PC-9 (cell line): Measurements from ENCODE around the gene UNC13C. TPM values are rescaled to one million over a fixed set of nuclear protein-coding genes. Genes with fewer than 3 reads are reported as not detected.

ENCODE experiments used
- BruUV-seq: library from RNA; stranded (reverse); fragments of 400-500 nt; replicated peaks from 2 replicates; lab custom pipeline; 2021; lab: Mats Ljungman, UMichigan
- CTCF ChIA-PET: fragments of 300-600 bp; sonication (Branson Sonifier 250); formaldehyde crosslinking; loops from one replicate; lab custom pipeline; 2022; ENCODE audit warnings: antibody characterized with exemption; lab: Charles Lee
- POLR2A ChIA-PET: fragments of 300-600 bp; sonication (Branson Sonifier 250); formaldehyde crosslinking; loops from one replicate; lab custom pipeline; 2022; ENCODE audit warnings: antibody characterized with exemption; ENCODE audit not compliant: unreplicated experiment; lab: Charles Lee
- DNase-seq, 2 experiments: peaks; one replicate each; pipeline versions ENCODE4 v3.0.0 to v3.0.0-alpha.2; 2015 to 2022; ENCODE audit warnings: mixed read lengths in 1 of 2
- H2AFZ ChIP-seq: fragments of 200-600 bp; sonication (generic); 2 replicates; pipeline ENCODE4 v1.8.1; 2017; ENCODE audit warnings: antibody characterized with exemption
- H3F3A ChIP-seq: fragments of 200-600 bp; sonication (generic); 2 replicates; pipeline ENCODE4 v1.8.1; 2017; ENCODE audit warnings: antibody characterized with exemption, mild to moderate bottlenecking, low read depth; ENCODE audit not compliant: insufficient read depth
- H3K27ac ChIP-seq: fragments of 200-600 bp; sonication (generic); 2 replicates; pipeline ENCODE4 v1.6.1; 2016; ENCODE audit warnings: mixed run types
- H3K27me3 ChIP-seq: fragments of 200-600 bp; sonication (generic); 2 replicates; pipeline ENCODE4 v1.6.1; 2016; ENCODE audit warnings: low read depth, mixed run types; ENCODE audit not compliant: insufficient read depth
- H3K36me3 ChIP-seq: fragments of 200-600 bp; sonication (generic); 2 replicates; pipeline ENCODE4 v1.6.1; 2016; ENCODE audit warnings: low read depth, mixed run types
- H3K4me1 ChIP-seq: fragments of 200-600 bp; sonication (generic); replicated peaks from 2 replicates; pipeline ENCODE4 v1.6.1; 2016; ENCODE audit warnings: mixed run types; ENCODE audit not compliant: insufficient read depth
- H3K4me2 ChIP-seq: fragments of 200-600 bp; sonication (generic); 2 replicates; pipeline ENCODE4 v1.6.1; 2017; ENCODE audit warnings: mixed run types
- H3K4me3 ChIP-seq: fragments of 200-600 bp; sonication (generic); 2 replicates; pipeline ENCODE4 v1.6.1; 2016; ENCODE audit warnings: mixed run types
- H3K79me2 ChIP-seq: fragments of 200-600 bp; sonication (generic); 2 replicates; pipeline ENCODE4 v1.6.1; 2017; ENCODE audit warnings: low read depth, mixed run types
- H3K9me2 ChIP-seq: fragments of 200-600 bp; sonication (generic); 2 replicates; pipeline ENCODE4 v1.8.1; 2017; ENCODE audit warnings: mild to moderate bottlenecking; ENCODE audit not compliant: insufficient read depth
- H3K9me3 ChIP-seq: fragments of 200-600 bp; sonication (generic); 2 replicates; pipeline ENCODE4 v1.8.1; 2016; ENCODE audit warnings: low read depth; ENCODE audit not compliant: insufficient read depth
- H4K20me1 ChIP-seq: fragments of 200-600 bp; sonication (generic); 2 replicates; pipeline ENCODE4 v1.8.1; 2017; ENCODE audit not compliant: insufficient read depth
- EZH2 ChIP-seq: fragments of 200-600 bp; sonication (generic); IDR thresholded peaks from 2 replicates; pipeline ENCODE4 v1.8.0; 2017; ENCODE audit warnings: antibody characterized with exemption, low read depth
- intact Hi-C: fragments of 100-400 bp; cut with micrococcal nuclease; formaldehyde crosslinking; loops from one replicate; pipeline ENCODE4 v1.10.0; 2022; ENCODE audit not compliant: unreplicated experiment
- total RNA-seq: library from RNA; stranded (reverse); gene quantifications from 2 replicates; pipeline ENCODE4 v1.2.3, GENCODE V29; 2021
- TF ChIP-seq, protein P1 (sequence below): fragments of 200-600 bp; sonication (generic); conservative IDR thresholded peaks from 2 replicates; pipeline ENCODE4 v1.6.1; 2017; ENCODE audit warnings: mixed run types, antibody characterized with exemption, mild to moderate bottlenecking, moderate library complexity

Gene UNC13C
- total RNA-seq, 1 experiment from 2014 or later = not detected

DNA sequence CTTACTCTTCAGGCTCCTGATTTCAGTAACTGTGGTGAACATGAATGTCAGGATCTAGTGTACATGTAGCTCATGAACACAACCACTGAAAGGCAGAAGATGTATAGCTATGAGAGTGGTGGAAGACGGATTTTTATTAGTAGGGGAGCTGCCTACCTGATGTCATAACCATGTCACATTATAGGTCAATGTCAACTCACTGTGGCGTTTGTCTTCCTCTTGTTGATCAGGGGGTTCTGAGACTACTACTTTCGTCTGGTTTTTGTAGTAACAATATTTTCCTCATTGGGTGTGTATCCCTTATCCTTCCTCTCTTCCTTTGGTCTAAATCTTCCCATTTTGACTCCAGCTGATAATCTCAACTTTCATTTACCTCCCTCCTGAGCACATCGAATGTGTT is 7.3 kb downstream of the UNC13C start:
- no peak overlapping the region for H2AFZ ChIP-seq
- DNase-seq = no peak
- no peaks in the 10 kb centered on the region for H3K79me2 ChIP-seq
- ChIA-PET POLR2A (no interaction called here), CTCF (no interaction called here)
- no peaks in the 10 kb centered on the region for H3K36me3 ChIP-seq
- no peak overlapping the region for H3K4me3 ChIP-seq
- no peaks in the 10 kb centered on the region for H3K27me3 ChIP-seq
- no peaks in the 10 kb centered on the region for H3K4me1 ChIP-seq
- H4K20me1 ChIP-seq = no peaks in the 10 kb centered on the region
- no peaks in the 10 kb centered on the region for H3K9me2 ChIP-seq
- H3K27ac ChIP-seq = no peak overlapping the region
- no peaks in the 10 kb centered on the region for H3K9me3 ChIP-seq
- BruUV-seq = no TSS peak
- H3K4me2 ChIP-seq = no peak overlapping the region
- TF ChIP-seq EZH2 = no peak
- TF ChIP-seq, protein P1, sequence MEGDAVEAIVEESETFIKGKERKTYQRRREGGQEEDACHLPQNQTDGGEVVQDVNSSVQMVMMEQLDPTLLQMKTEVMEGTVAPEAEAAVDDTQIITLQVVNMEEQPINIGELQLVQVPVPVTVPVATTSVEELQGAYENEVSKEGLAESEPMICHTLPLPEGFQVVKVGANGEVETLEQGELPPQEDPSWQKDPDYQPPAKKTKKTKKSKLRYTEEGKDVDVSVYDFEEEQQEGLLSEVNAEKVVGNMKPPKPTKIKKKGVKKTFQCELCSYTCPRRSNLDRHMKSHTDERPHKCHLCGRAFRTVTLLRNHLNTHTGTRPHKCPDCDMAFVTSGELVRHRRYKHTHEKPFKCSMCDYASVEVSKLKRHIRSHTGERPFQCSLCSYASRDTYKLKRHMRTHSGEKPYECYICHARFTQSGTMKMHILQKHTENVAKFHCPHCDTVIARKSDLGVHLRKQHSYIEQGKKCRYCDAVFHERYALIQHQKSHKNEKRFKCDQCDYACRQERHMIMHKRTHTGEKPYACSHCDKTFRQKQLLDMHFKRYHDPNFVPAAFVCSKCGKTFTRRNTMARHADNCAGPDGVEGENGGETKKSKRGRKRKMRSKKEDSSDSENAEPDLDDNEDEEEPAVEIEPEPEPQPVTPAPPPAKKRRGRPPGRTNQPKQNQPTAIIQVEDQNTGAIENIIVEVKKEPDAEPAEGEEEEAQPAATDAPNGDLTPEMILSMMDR = no peak
- H3F3A ChIP-seq = no peaks in the 10 kb centered on the region
- intact Hi-C loops = no loop called here

DNA sequence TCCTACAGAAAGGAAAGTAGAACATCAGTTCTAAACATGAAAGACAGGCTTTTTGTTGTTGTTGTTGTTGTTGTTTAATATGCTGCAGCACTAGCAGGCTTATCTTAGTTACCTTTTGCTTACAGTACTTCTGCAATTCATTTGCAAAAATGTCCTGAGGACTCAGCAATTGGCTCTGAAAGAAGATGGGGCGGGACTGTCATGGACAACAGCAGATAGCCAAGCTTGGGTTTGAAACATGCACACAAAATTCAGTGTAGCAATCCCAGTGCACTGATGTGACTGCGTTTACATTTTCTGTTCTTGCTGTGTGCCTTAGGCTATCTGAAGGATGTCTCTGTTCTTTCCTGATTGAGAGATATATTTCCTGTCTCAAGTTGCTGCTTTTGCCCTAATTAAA is 9.2 kb downstream of the UNC13C start:
- Histone ChIP-seq H3F3A (no peaks in the 10 kb centered on the region), H3K4me2 (no peak overlapping the region), H2AFZ (no peak overlapping the region), H3K4me1 (no peaks in the 10 kb centered on the region), H3K27me3 (no peaks in the 10 kb centered on the region), H4K20me1 (no peaks in the 10 kb centered on the region), H3K27ac (no peak overlapping the region), H3K9me3 (no peaks in the 10 kb centered on the region), H3K36me3 (no peaks in the 10 kb centered on the region), H3K4me3 (no peak overlapping the region), H3K79me2 (no peaks in the 10 kb centered on the region), H3K9me2 (no peaks in the 10 kb centered on the region)
- TF ChIP-seq, protein P1 = no peak
- no peak for TF ChIP-seq EZH2
- CTCF ChIA-PET = no interaction called here
- BruUV-seq = no TSS peak
- intact Hi-C loops = no loop called here
- POLR2A ChIA-PET = no interaction called here
- no peak for DNase-seq

DNA sequence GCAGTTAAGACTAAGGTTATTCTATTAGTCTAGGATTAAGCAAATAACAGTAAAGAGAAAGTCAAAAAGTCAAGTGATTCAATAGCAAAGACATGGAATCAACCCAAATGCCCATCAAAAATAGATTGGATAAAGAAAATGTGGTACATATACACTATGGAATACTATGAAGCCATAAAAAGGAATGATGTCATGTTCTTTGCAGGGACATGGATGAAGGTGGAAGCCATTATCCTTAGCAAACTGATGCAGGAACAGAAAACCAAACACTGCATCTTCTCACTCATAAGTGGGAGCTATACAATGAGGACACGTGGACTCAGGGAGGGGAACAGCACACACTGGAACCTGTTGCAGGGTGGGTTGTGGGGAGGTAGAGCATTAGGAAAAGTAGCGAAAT is 29.0 kb downstream of the UNC13C start:
- H2AFZ ChIP-seq = no peak overlapping the region
- TF ChIP-seq EZH2 = no peak
- TF ChIP-seq, protein P1 = no peak
- H3F3A ChIP-seq = no peaks in the 10 kb centered on the region
- no peak overlapping the region for H3K4me3 ChIP-seq
- H3K36me3 ChIP-seq = no peaks in the 10 kb centered on the region
- ChIA-PET POLR2A (no interaction called here), CTCF (no interaction called here)
- H3K4me2 ChIP-seq = no peak overlapping the region
- H4K20me1 ChIP-seq = no peaks in the 10 kb centered on the region
- H3K9me3 ChIP-seq = no peaks in the 10 kb centered on the region
- intact Hi-C loops = no loop called here
- H3K27ac ChIP-seq = no peak overlapping the region
- H3K4me1 ChIP-seq = no peaks in the 10 kb centered on the region
- H3K27me3 ChIP-seq = peaks cover 18% of the 10 kb centered on the region; the same call in 1 of the 2 replicates
- DNase-seq = no peak
- BruUV-seq = no TSS peak
- no peaks in the 10 kb centered on the region for H3K79me2 ChIP-seq
- no peaks in the 10 kb centered on the region for H3K9me2 ChIP-seq
